CD4-positive, alpha-beta T cell (primary cell): Measurements from ENCODE around the gene IFI27. TPM values are rescaled to one million over a fixed set of nuclear protein-coding genes. Genes with fewer than 3 reads are reported as not detected.
A peak's percentile ranks its signal among the peaks of the same experiment; 100 is the strongest.

Source experiments
- ATAC-seq: fragments of 200-7000 bp; cut with Tn5 transposase; one replicate; pipeline ENCODE4 v1.10.0; 2022; ENCODE audit warnings: mild to moderate bottlenecking; ENCODE audit not compliant: poor library complexity
- CTCF ChIA-PET: fragments of 350-600 bp; sonication (Branson Sonifier 250); formaldehyde crosslinking; loops from one replicate; lab custom pipeline; 2021; ENCODE audit warnings: antibody characterized with exemption, inconsistent platforms; lab: Charles Lee
- POLR2A ChIA-PET: fragments of 350-600 bp; sonication (Branson Sonifier 250); formaldehyde crosslinking; loops from one replicate; lab custom pipeline; 2021; ENCODE audit warnings: antibody characterized with exemption, inconsistent platforms; lab: Charles Lee
- DNase-seq, 14 experiments: peaks; one replicate each; pipeline ENCODE4 v3.0.0-alpha.2; 2013 to 2020; ENCODE audit warnings: mixed read lengths in 2 of 14
- H3K27ac ChIP-seq, 2 donors: one replicate each; pipeline versions ENCODE4 v1.5.1 to v1.7.0; 2013; ENCODE audit warnings: low read length in 2 of 2, low read depth in 1 of 2, mild to moderate bottlenecking in 1 of 2
- H3K27me3 ChIP-seq, 2 experiments: 1 replicate in 1 of 2; 2 replicates in 1 of 2; pipeline versions ENCODE4 v1.6.1 to v1.7.0; 2013; ENCODE audit warnings: low read length in 2 of 2, control low read depth in 1 of 2, mild to moderate bottlenecking in 1 of 2, moderate library complexity in 1 of 2; ENCODE audit not compliant: insufficient read depth in 2 of 2, control insufficient read depth in 1 of 2
- H3K36me3 ChIP-seq: one replicate; pipeline ENCODE4 v1.6.1; 2013; ENCODE audit warnings: low read length, control low read depth; ENCODE audit not compliant: insufficient read depth
- H3K4me1 ChIP-seq: one replicate; pipeline ENCODE4 v1.6.1; 2013; ENCODE audit warnings: low read length, control low read depth; ENCODE audit not compliant: insufficient read depth
- H3K4me3 ChIP-seq: one replicate; pipeline ENCODE4 v1.5.1; 2013; ENCODE audit warnings: mild to moderate bottlenecking, low read length, moderate library complexity
- H3K9me3 ChIP-seq, 2 experiments: 1 replicate in 1 of 2; 2 replicates in 1 of 2; pipeline versions ENCODE4 v1.6.1 to v1.7.0; 2013; ENCODE audit warnings: low read length in 2 of 2, mild to moderate bottlenecking in 2 of 2, control low read depth in 1 of 2, moderate library complexity in 1 of 2; ENCODE audit not compliant: control insufficient read depth in 1 of 2, insufficient read depth in 1 of 2
- H3K27ac Mint-ChIP-seq: one replicate; pipeline ENCODE4 v1.8.0; 2020; ENCODE audit warnings: mixed read lengths
- H3K27me3 Mint-ChIP-seq: one replicate; pipeline ENCODE4 v1.8.0; 2021; ENCODE audit warnings: mixed read lengths
- H3K36me3 Mint-ChIP-seq: one replicate; pipeline ENCODE4 v1.8.0; 2021; ENCODE audit warnings: low read depth, mixed read lengths
- H3K4me1 Mint-ChIP-seq: one replicate; pipeline ENCODE4 v1.8.0; 2021; ENCODE audit warnings: low read depth, mixed read lengths
- H3K4me3 Mint-ChIP-seq: one replicate; pipeline ENCODE4 v1.8.0; 2020; ENCODE audit warnings: mild to moderate bottlenecking, mixed read lengths
- H3K9me3 Mint-ChIP-seq: one replicate; pipeline ENCODE4 v1.8.0; 2020; ENCODE audit warnings: mixed read lengths
- CTCF ChIP-seq: fragments of 200-600 bp; IDR thresholded peaks from one replicate; pipeline ENCODE4 v1.8.0; 2022; ENCODE audit warnings: antibody characterized with exemption, mild to moderate bottlenecking
- intact Hi-C, 2 experiments: fragments of 100-400 bp; cut with DNase I in 1 of 2; cut with micrococcal nuclease in 1 of 2; formaldehyde crosslinking; loops; one replicate each; pipeline versions ENCODE4 v1.15.1 to v1.9.0; 2023 to 2025; cut with DNase I, micrococcal nuclease
- total RNA-seq, 174 experiments: library from RNA in 2 of 174; stranded (reverse) in 2 of 174; gene quantifications; one replicate each; pipeline ENCODE4 v1.2.3 and lab custom pipeline; 2021 to 2026

Gene IFI27
- total RNA-seq, 2 experiments from 2014 or later: 1.7 to 2.2 TPM

DNA sequence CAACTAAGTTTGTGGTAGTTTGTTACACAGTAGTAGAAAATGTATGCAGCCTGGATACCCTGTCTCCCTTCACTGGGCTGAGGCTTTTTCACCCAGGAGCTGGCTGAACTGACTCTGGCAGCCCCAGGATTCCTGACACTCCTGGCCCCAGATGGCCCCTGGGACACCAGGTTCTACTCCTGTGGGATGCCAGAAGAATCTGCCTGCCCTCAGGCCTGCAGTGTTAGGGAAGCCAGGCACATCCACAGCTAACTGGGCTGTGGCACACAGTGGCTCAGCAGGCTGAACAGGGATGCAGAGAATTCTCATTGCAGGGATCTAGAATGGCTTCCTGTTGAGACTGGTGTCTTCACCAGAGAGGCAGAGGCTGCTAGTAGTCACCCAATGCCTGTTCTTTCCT lies 8.5 kb downstream of the IFI27 start:
- H3K27ac ChIP-seq: no peak overlapping the region
- Mint-ChIP-seq H3K36me3 (peaks cover 7% of the 10 kb centered on the region), H3K4me3 (no peak overlapping the region), H3K4me1 (no peaks in the 10 kb centered on the region), H3K9me3 (peaks cover 9% of the 10 kb centered on the region), H3K27me3 (peaks cover 35% of the 10 kb centered on the region), H3K27ac (no peak overlapping the region)
- DNase-seq: no peak
- H3K4me3 ChIP-seq: no peak overlapping the region
- POLR2A ChIA-PET: no interaction called here
- H3K27me3 ChIP-seq: peaks cover 3 to 7% of the 10 kb centered on the region in 2 experiments
- no peak for ATAC-seq
- TF ChIP-seq CTCF: no peak
- peaks cover 4% of the 10 kb centered on the region for H3K4me1 ChIP-seq
- intact Hi-C loops: no loop called here
- CTCF ChIA-PET: no interaction called here
- peaks cover 19 to 22% of the 10 kb centered on the region in 2 experiments for H3K9me3 ChIP-seq
- no peaks in the 10 kb centered on the region for H3K36me3 ChIP-seq

DNA sequence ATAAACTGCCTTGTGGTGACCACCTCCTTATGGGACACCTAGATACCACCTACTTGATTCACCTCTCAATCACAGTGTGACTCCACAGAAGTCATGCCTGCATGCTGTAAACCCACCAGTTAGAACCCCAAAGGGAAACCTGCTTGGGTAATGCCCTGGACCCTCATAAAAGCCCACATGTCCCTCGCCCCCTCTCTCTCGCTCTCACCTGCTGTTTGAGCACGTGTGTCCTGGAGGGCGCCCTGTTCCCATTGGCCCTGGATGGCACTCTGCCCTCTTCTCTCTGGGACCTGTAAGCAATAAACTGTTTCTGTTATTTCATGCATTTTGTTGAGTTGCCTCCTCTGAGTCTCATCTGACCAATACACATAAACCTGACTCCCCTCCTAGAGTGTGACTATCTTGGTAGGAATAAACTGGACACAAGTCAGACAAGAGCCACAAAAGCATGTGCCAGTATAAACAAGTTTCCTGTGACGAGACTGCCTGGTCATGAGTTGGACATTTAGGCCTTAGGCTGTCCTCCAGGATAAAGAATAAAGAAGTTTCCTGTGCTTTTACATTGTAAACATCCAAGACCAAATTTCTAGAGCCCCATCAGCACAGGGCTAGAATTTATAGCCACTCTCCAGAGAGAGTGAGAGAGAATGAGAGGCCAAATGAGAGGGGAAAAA lies 10.3 kb downstream of the IFI27 start:
- no peak for TF ChIP-seq CTCF
- ATAC-seq (no peak), DNase-seq (peak in 1 of 14 experiments; percentile 10)
- Mint-ChIP-seq H3K9me3 (peaks cover 9% of the 10 kb centered on the region), H3K27ac (no peak overlapping the region), H3K4me3 (no peak overlapping the region), H3K36me3 (peaks cover 7% of the 10 kb centered on the region), H3K27me3 (peaks cover 29% of the 10 kb centered on the region), H3K4me1 (no peaks in the 10 kb centered on the region)
- H3K27ac ChIP-seq: no peak overlapping the region
- ChIA-PET CTCF (no interaction called here), POLR2A (no interaction called here)
- H3K4me3 ChIP-seq: no peak overlapping the region
- intact Hi-C loops: no loop called here
- no peaks in the 10 kb centered on the region for H3K4me1 ChIP-seq
- H3K27me3 ChIP-seq: peaks cover 0 to 7% of the 10 kb centered on the region in 2 experiments
- H3K9me3 ChIP-seq: peaks cover 19 to 22% of the 10 kb centered on the region in 2 experiments
- no peaks in the 10 kb centered on the region for H3K36me3 ChIP-seq

- ATAC-seq (no peak), DNase-seq (no peak)
- H3K4me1 ChIP-seq: no peaks in the 10 kb centered on the region
- Mint-ChIP-seq H3K4me3 (no peak overlapping the region), H3K9me3 (peaks cover 9% of the 10 kb centered on the region), H3K27me3 (peaks cover 23% of the 10 kb centered on the region), H3K36me3 (peaks cover 7% of the 10 kb centered on the region), H3K4me1 (no peaks in the 10 kb centered on the region), H3K27ac (no peak overlapping the region)
- peaks cover 19 to 22% of the 10 kb centered on the region in 2 experiments for H3K9me3 ChIP-seq
- H3K27me3 ChIP-seq: peaks cover 0 to 1% of the 10 kb centered on the region in 2 experiments
- TF ChIP-seq CTCF: no peak
- no peaks in the 10 kb centered on the region for H3K36me3 ChIP-seq
- no peak overlapping the region for H3K4me3 ChIP-seq
- intact Hi-C loops: no loop called here
- ChIA-PET POLR2A (no interaction called here), CTCF (no interaction called here)
- no peak overlapping the region for H3K27ac ChIP-seq
Measured at GRCh38 chr14:94121485-94121884, 10.9 kb downstream of the IFI27 start.
